ENCODE results near the gene ZNF638. TPM values are rescaled to one million over a fixed set of nuclear protein-coding genes. Genes with fewer than 3 reads are reported as not detected.
"Not testable (repeated sequence)": the region's sequence is repeated elsewhere in the genome, so short reads cannot be mapped to it uniquely, and the experiment has no call there.

The ZNF638 gene
- total RNA-seq, 1 donor from 2014 or later = 115 TPM

DNA sequence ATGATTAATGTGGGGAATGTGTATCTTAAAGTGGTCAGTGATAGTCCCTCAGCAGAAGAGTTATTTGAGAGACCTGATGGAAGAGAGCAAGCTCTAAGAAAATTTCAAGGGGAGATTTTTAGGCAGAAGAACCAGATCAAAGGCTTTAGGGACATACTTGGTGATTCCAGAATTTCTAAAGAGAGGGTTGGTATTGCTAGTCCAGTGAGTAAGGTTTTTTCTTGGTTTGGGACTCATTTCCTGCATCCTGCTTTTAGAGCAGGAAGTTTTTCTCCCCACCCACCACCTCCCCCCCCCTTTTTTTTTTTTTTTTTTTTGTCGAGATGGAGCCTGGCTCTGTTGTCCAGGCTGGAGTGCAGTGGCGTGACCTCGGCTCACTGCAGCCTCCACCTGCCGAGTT, 79.1 kb downstream of the ZNF638 start:
- Histone ChIP-seq H3K4me1 (no peaks in the 10 kb centered on the region), H3K4me3 (no peak overlapping the region), H3K36me3 (peaks cover 40% of the 10 kb centered on the region), H3K27ac (no peak overlapping the region), H3K9me3 (no peaks in the 10 kb centered on the region), H3K27me3 (ENCODE audit: low read depth) (no peaks in the 10 kb centered on the region)
- TF ChIP-seq, protein P1, sequence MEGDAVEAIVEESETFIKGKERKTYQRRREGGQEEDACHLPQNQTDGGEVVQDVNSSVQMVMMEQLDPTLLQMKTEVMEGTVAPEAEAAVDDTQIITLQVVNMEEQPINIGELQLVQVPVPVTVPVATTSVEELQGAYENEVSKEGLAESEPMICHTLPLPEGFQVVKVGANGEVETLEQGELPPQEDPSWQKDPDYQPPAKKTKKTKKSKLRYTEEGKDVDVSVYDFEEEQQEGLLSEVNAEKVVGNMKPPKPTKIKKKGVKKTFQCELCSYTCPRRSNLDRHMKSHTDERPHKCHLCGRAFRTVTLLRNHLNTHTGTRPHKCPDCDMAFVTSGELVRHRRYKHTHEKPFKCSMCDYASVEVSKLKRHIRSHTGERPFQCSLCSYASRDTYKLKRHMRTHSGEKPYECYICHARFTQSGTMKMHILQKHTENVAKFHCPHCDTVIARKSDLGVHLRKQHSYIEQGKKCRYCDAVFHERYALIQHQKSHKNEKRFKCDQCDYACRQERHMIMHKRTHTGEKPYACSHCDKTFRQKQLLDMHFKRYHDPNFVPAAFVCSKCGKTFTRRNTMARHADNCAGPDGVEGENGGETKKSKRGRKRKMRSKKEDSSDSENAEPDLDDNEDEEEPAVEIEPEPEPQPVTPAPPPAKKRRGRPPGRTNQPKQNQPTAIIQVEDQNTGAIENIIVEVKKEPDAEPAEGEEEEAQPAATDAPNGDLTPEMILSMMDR (IDR thresholded peaks at IDR 0.05) = no peak
- ATAC-seq = no peak
- intact Hi-C loops (cut with DNase I) = no loop called here
- no peak for DNase-seq

DNA sequence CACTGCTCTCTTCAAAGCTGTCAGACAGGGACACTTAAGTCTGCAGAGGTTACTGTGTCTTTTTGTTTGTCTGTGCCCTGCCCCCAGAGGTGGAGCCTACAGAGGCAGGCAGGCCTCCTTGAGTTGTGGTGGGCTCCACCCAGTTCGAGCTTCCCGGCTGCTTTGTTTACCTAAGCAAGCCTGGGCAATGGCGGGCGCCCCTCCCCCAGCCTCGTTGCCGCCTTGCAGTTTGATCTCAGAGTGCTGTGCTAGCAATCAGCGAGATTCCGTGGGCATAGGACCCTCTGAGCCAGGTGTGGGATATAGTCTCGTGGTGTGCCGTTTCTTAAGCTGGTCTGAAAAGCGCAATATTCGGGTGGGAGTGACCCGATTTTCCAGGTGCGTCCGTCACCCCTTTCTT, 85.3 kb downstream of the ZNF638 start:
- ATAC-seq; H3K4me1 ChIP-seq; DNase-seq; H3K9me3 ChIP-seq; H3K27me3 ChIP-seq (ENCODE audit: low read depth); H3K36me3 ChIP-seq; intact Hi-C loops (cut with DNase I): not testable (repeated sequence)
- peak overlapping the region; percentile 32 for H3K4me3 ChIP-seq
- peak overlapping the region; percentile 27 for H3K27ac ChIP-seq

DNA sequence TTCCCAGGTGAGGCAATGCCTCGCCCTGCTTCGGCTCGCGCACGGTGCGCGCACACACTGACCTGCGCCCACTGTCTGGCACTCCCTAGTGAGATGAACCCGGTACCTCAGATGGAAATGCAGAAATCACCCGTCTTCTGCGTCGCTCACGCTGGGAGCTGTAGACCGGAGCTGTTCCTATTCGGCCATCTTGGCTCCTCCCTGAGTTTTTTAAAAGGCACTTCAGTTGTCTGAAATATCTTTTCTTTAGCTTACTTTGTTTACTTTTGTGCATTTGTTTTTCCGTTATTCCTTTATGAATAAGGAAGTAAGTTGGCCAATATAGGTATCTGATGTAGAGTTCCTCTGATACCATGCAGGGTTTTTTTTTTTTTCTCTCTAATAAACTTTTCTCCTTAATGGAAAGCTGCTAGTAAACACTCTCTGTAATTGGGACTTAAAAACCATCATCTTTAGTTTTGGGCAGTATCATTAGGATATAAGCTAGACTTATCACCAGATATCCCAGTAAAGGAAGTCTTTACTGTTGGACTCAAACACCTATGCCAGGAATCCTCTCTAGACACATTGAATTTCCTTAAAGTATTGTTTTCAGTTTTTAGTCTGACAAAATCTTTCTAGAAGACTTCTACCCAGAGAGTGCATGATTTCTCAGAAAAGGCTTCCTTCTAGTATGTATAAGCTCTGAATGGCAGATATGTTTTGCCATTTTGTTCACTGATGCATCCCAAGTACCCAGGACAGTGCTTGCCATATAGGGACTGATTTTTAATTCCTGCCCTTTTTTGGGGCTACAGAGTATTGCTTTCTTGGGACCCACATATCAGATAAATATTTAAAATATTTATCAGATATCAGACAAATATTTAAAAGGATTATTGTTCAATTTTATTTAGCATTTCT, 86.0 kb downstream of the ZNF638 start:
- DNase-seq = no peak
- H3K27me3 ChIP-seq (ENCODE audit: low read depth) = no peaks in the 10 kb centered on the region
- TF ChIP-seq, protein P1 (IDR thresholded peaks at IDR 0.05) = no peak
- peak in 1 of 2 donors; percentile 16 for ATAC-seq
- H3K36me3 ChIP-seq = peaks cover 3% of the 10 kb centered on the region
- no peaks in the 10 kb centered on the region for H3K9me3 ChIP-seq
- peak overlapping the region; percentile 32 for H3K4me3 ChIP-seq
- peak overlapping the region; percentile 27 for H3K27ac ChIP-seq
- peaks cover 6% of the 10 kb centered on the region for H3K4me1 ChIP-seq
- intact Hi-C loops (cut with DNase I) = no loop called here

DNA sequence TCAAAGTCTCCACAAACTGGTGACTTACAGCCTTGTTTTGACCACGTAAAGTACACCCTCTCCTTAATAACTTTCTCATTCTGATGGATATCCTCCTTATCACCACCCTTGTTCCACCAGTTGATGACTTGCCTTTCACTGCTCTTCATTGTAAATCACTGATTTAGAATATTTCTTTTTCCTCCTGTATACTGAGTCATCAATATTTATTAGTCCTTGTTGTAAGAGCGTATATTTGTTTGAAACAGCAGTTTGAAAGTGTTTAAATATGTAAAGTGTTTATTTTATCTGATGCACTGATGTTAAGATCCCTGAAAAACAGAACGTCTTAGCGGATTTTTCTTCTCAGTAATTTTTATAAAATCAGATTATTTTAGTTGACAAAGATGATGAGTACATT, 87.6 kb downstream of the ZNF638 start:
- Histone ChIP-seq H3K4me3 (no peak overlapping the region), H3K4me1 (peaks cover 6% of the 10 kb centered on the region), H3K9me3 (no peaks in the 10 kb centered on the region), H3K27me3 (ENCODE audit: low read depth) (no peaks in the 10 kb centered on the region), H3K27ac (no peak overlapping the region), H3K36me3 (peaks cover 18% of the 10 kb centered on the region)
- ATAC-seq (no peak), DNase-seq (no peak)
- intact Hi-C loops (cut with DNase I) = no loop called here
- TF ChIP-seq, protein P1 (IDR thresholded peaks at IDR 0.05) = no peak

DNA sequence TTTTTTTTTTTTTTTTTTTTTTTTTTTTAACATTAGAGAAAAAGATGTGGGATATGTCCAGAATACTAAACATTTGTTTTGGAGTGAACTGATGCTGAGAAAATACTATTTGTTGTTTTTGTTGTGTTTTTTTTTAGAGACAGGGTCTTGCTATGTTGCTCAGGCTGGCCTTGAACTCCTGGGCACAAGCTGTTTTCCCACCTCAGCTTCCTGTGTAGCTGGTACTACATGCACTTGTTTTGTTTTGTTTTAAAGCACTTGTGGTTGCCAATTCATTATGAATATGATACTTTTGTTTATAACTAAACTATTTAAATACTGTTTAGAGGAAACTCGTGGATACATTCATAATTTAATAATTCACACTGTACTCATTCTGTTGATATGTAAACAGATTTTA, 88.4 kb downstream of the ZNF638 start:
- TF ChIP-seq, protein P1 (IDR thresholded peaks at IDR 0.05) = no peak
- intact Hi-C loops (cut with DNase I) = no loop called here
- Histone ChIP-seq H3K36me3 (peaks cover 27% of the 10 kb centered on the region), H3K27me3 (ENCODE audit: low read depth) (no peaks in the 10 kb centered on the region), H3K27ac (peak overlapping the region; percentile 33), H3K9me3 (no peaks in the 10 kb centered on the region), H3K4me1 (peaks cover 6% of the 10 kb centered on the region), H3K4me3 (no peak overlapping the region)
- ATAC-seq (no peak), DNase-seq (no peak)

DNA sequence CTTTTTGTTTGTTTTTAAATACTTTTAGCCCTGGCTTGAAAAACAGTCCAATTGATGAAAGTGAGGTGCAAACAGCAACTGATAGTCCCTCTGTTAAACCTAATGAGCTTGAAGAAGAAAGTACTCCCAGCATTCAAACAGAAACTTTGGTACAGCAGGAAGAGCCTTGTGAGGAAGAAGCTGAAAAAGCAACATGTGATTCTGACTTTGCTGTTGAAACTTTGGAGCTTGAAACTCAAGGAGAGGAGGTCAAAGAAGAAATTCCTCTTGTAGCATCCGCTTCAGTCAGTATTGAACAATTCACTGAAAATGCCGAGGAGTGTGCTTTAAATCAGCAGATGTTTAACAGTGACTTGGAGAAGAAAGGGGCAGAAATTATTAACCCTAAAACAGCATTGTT, 91.2 kb downstream of the ZNF638 start:
- Histone ChIP-seq H3K9me3 (no peaks in the 10 kb centered on the region), H3K27me3 (ENCODE audit: low read depth) (no peaks in the 10 kb centered on the region), H3K27ac (no peak overlapping the region), H3K4me3 (no peak overlapping the region), H3K4me1 (peaks cover 2% of the 10 kb centered on the region), H3K36me3 (peaks cover 55% of the 10 kb centered on the region)
- ATAC-seq (no peak), DNase-seq (no peak)
- intact Hi-C loops (cut with DNase I) = no loop called here
- TF ChIP-seq, protein P1 (IDR thresholded peaks at IDR 0.05) = no peak

Data from lower lobe of right lung (tissue), 2 donors.